ENCODE measurements around the gene PDPR. TPM values are rescaled to one million over a fixed set of nuclear protein-coding genes. Genes with fewer than 3 reads are reported as not detected.
A peak's percentile ranks its signal among the peaks of the same experiment; 100 is the strongest.
"Not testable (repeated sequence)": the region's sequence is repeated elsewhere in the genome, so short reads cannot be mapped to it uniquely, and the experiment has no call there.

PDPR gene
- polyA plus RNA-seq (2013) = 35.1 TPM

- H3K9me3 ChIP-seq (ENCODE audit: control extremely low read depth in 1 of 5, control insufficient read depth in 4 of 5, insufficient read depth in 2 of 5, low read depth in 1 of 5, low read length in 4 of 5); H3K27me3 ChIP-seq (replicated peaks in 2 of 5; ENCODE audit: control insufficient read depth in 4 of 5, insufficient read depth in 5 of 5, low read length in 4 of 5); CTCF ChIA-PET; H3K36me3 ChIP-seq (ENCODE audit: control insufficient read depth in 4 of 4, insufficient read depth in 4 of 4, low read length in 3 of 4); POLR2A ChIA-PET; H3K4me1 ChIP-seq (ENCODE audit: control extremely low read depth in 1 of 4, control insufficient read depth in 4 of 4, insufficient read depth in 4 of 4, low read length in 3 of 4): not testable (repeated sequence)
- Histone ChIP-seq H3K4me3 (ENCODE audit: control insufficient read depth in 1 of 7, extremely low read depth in 1 of 7, insufficient read depth in 4 of 7, low read depth in 2 of 7, low read length in 6 of 7) (peak within 1 kb of the TSS; percentile 60 to 86 (median 81)), H3K27ac (ENCODE audit: insufficient read depth in 1 of 2, low read depth in 1 of 2, low read length in 2 of 2, poor library complexity in 1 of 2, severe bottlenecking in 2 of 2) (peak within 1 kb of the TSS; percentile 40 to 80)
- peak; percentile 93 to 97 (median 97) for DNase-seq
- 0% methylated on average over 54 of the region's 88 CpGs for WGBS (ENCODE audit: insufficient coverage)
Observed at GRCh38 chr16:70113982-70114826, at the start of gene PDPR. TSS of gene PDPR (plus strand) at chr16:70114332. CDS start at chr16:70120493, 6,161 bp downstream.

GRCh38 chr16:70064841-70065370, 49.2 kb upstream of the PDPR start:
- H3K36me3 ChIP-seq (ENCODE audit: control insufficient read depth in 4 of 4, insufficient read depth in 4 of 4, low read length in 3 of 4); H3K4me1 ChIP-seq (ENCODE audit: control extremely low read depth in 1 of 4, control insufficient read depth in 4 of 4, insufficient read depth in 4 of 4, low read length in 3 of 4); CTCF ChIA-PET; POLR2A ChIA-PET; H3K27me3 ChIP-seq (replicated peaks in 2 of 5; ENCODE audit: control insufficient read depth in 4 of 5, insufficient read depth in 5 of 5, low read length in 4 of 5); H3K9me3 ChIP-seq (ENCODE audit: control extremely low read depth in 1 of 5, control insufficient read depth in 4 of 5, insufficient read depth in 2 of 5, low read depth in 1 of 5, low read length in 4 of 5): not testable (repeated sequence)
- peak overlapping the region; percentile 57 to 80 (median 69) for H3K4me3 ChIP-seq (ENCODE audit: control insufficient read depth in 1 of 7, extremely low read depth in 1 of 7, insufficient read depth in 4 of 7, low read depth in 2 of 7, low read length in 6 of 7)
- peak overlapping the region in 1 of 2 experiments; percentile 29 for H3K27ac ChIP-seq (ENCODE audit: insufficient read depth in 1 of 2, low read depth in 1 of 2, low read length in 2 of 2, poor library complexity in 1 of 2, severe bottlenecking in 2 of 2)
- WGBS (ENCODE audit: insufficient coverage) = 4% methylated on average over 4 of the region's 22 CpGs
- DNase-seq = peak; percentile 18 to 60 (median 49)

- H3K9me3 ChIP-seq (ENCODE audit: control extremely low read depth in 1 of 5, control insufficient read depth in 4 of 5, insufficient read depth in 2 of 5, low read depth in 1 of 5, low read length in 4 of 5); H3K27me3 ChIP-seq (replicated peaks in 2 of 5; ENCODE audit: control insufficient read depth in 4 of 5, insufficient read depth in 5 of 5, low read length in 4 of 5); CTCF ChIA-PET; POLR2A ChIA-PET; H3K36me3 ChIP-seq (ENCODE audit: control insufficient read depth in 4 of 4, insufficient read depth in 4 of 4, low read length in 3 of 4); DNase-seq; H3K4me1 ChIP-seq (ENCODE audit: control extremely low read depth in 1 of 4, control insufficient read depth in 4 of 4, insufficient read depth in 4 of 4, low read length in 3 of 4): not testable (repeated sequence)
- Histone ChIP-seq H3K4me3 (ENCODE audit: control insufficient read depth in 1 of 7, extremely low read depth in 1 of 7, insufficient read depth in 4 of 7, low read depth in 2 of 7, low read length in 6 of 7) (peak overlapping the region; percentile 57 to 80 (median 69)), H3K27ac (ENCODE audit: insufficient read depth in 1 of 2, low read depth in 1 of 2, low read length in 2 of 2, poor library complexity in 1 of 2, severe bottlenecking in 2 of 2) (peak overlapping the region in 1 of 2 experiments; percentile 29)
- WGBS (ENCODE audit: insufficient coverage) = 0% methylated on average over 13 of the region's 40 CpGs
Observed at GRCh38 chr16:70065376-70065745, 48.8 kb upstream of the PDPR start.

GRCh38 chr16:70065746-70066658, 48.1 kb upstream of the PDPR start:
- H3K4me1 ChIP-seq (ENCODE audit: control extremely low read depth in 1 of 4, control insufficient read depth in 4 of 4, insufficient read depth in 4 of 4, low read length in 3 of 4); H3K27me3 ChIP-seq (replicated peaks in 2 of 5; ENCODE audit: control insufficient read depth in 4 of 5, insufficient read depth in 5 of 5, low read length in 4 of 5); POLR2A ChIA-PET; H3K9me3 ChIP-seq (ENCODE audit: control extremely low read depth in 1 of 5, control insufficient read depth in 4 of 5, insufficient read depth in 2 of 5, low read depth in 1 of 5, low read length in 4 of 5); H3K36me3 ChIP-seq (ENCODE audit: control insufficient read depth in 4 of 4, insufficient read depth in 4 of 4, low read length in 3 of 4); CTCF ChIA-PET: not testable (repeated sequence)
- Histone ChIP-seq H3K4me3 (ENCODE audit: control insufficient read depth in 1 of 7, extremely low read depth in 1 of 7, insufficient read depth in 4 of 7, low read depth in 2 of 7, low read length in 6 of 7) (peak overlapping the region; percentile 57 to 80 (median 69)), H3K27ac (ENCODE audit: insufficient read depth in 1 of 2, low read depth in 1 of 2, low read length in 2 of 2, poor library complexity in 1 of 2, severe bottlenecking in 2 of 2) (peak overlapping the region in 1 of 2 experiments; percentile 73)
- 0% methylated on average over 9 of the region's 62 CpGs for WGBS (ENCODE audit: insufficient coverage)
- peak; percentile 82 to 92 (median 92) for DNase-seq

GRCh38 chr16:70066751-70067150, 47.4 kb upstream of the PDPR start:
- H3K4me1 ChIP-seq (ENCODE audit: control extremely low read depth in 1 of 4, control insufficient read depth in 4 of 4, insufficient read depth in 4 of 4, low read length in 3 of 4); DNase-seq; H3K27ac ChIP-seq (ENCODE audit: insufficient read depth in 1 of 2, low read depth in 1 of 2, low read length in 2 of 2, poor library complexity in 1 of 2, severe bottlenecking in 2 of 2); H3K27me3 ChIP-seq (replicated peaks in 2 of 5; ENCODE audit: control insufficient read depth in 4 of 5, insufficient read depth in 5 of 5, low read length in 4 of 5); CTCF ChIA-PET; POLR2A ChIA-PET; H3K9me3 ChIP-seq (ENCODE audit: control extremely low read depth in 1 of 5, control insufficient read depth in 4 of 5, insufficient read depth in 2 of 5, low read depth in 1 of 5, low read length in 4 of 5); H3K36me3 ChIP-seq (ENCODE audit: control insufficient read depth in 4 of 4, insufficient read depth in 4 of 4, low read length in 3 of 4): not testable (repeated sequence)
- no CpG with 5 or more reads among the region's 14 CpGs for WGBS (ENCODE audit: insufficient coverage)
- peak overlapping the region in 4 of 7 experiments; percentile 44 to 80 (median 66) for H3K4me3 ChIP-seq (ENCODE audit: control insufficient read depth in 1 of 7, extremely low read depth in 1 of 7, insufficient read depth in 4 of 7, low read depth in 2 of 7, low read length in 6 of 7)

- H3K9me3 ChIP-seq (ENCODE audit: control extremely low read depth in 1 of 5, control insufficient read depth in 4 of 5, insufficient read depth in 2 of 5, low read depth in 1 of 5, low read length in 4 of 5); H3K36me3 ChIP-seq (ENCODE audit: control insufficient read depth in 4 of 4, insufficient read depth in 4 of 4, low read length in 3 of 4); CTCF ChIA-PET; H3K4me1 ChIP-seq (ENCODE audit: control extremely low read depth in 1 of 4, control insufficient read depth in 4 of 4, insufficient read depth in 4 of 4, low read length in 3 of 4); H3K27me3 ChIP-seq (replicated peaks in 2 of 5; ENCODE audit: control insufficient read depth in 4 of 5, insufficient read depth in 5 of 5, low read length in 4 of 5); POLR2A ChIA-PET; H3K27ac ChIP-seq (ENCODE audit: insufficient read depth in 1 of 2, low read depth in 1 of 2, low read length in 2 of 2, poor library complexity in 1 of 2, severe bottlenecking in 2 of 2); H3K4me3 ChIP-seq (ENCODE audit: control insufficient read depth in 1 of 7, extremely low read depth in 1 of 7, insufficient read depth in 4 of 7, low read depth in 2 of 7, low read length in 6 of 7): not testable (repeated sequence)
- WGBS (ENCODE audit: insufficient coverage) = 60% methylated on average over 1 of the region's 9 CpGs
- DNase-seq = peak in 1 of 3 donors; percentile 26
Observed at GRCh38 chr16:70079081-70079480, 35.1 kb upstream of the PDPR start.

- H3K36me3 ChIP-seq (ENCODE audit: control insufficient read depth in 4 of 4, insufficient read depth in 4 of 4, low read length in 3 of 4); H3K4me1 ChIP-seq (ENCODE audit: control extremely low read depth in 1 of 4, control insufficient read depth in 4 of 4, insufficient read depth in 4 of 4, low read length in 3 of 4); H3K27me3 ChIP-seq (replicated peaks in 2 of 5; ENCODE audit: control insufficient read depth in 4 of 5, insufficient read depth in 5 of 5, low read length in 4 of 5); H3K27ac ChIP-seq (ENCODE audit: insufficient read depth in 1 of 2, low read depth in 1 of 2, low read length in 2 of 2, poor library complexity in 1 of 2, severe bottlenecking in 2 of 2); H3K9me3 ChIP-seq (ENCODE audit: control extremely low read depth in 1 of 5, control insufficient read depth in 4 of 5, insufficient read depth in 2 of 5, low read depth in 1 of 5, low read length in 4 of 5); POLR2A ChIA-PET; H3K4me3 ChIP-seq (ENCODE audit: control insufficient read depth in 1 of 7, extremely low read depth in 1 of 7, insufficient read depth in 4 of 7, low read depth in 2 of 7, low read length in 6 of 7): not testable (repeated sequence)
- WGBS (ENCODE audit: insufficient coverage) = no CpG with 5 or more reads among the region's 7 CpGs
- CTCF ChIA-PET = interaction anchor here (0.6 kb wide), 1 partner anchor 298 kb away, joined by 4 read pairs; no protein-coding TSS in a partner anchor
- peak in 1 of 3 donors; percentile 36 for DNase-seq
Observed at GRCh38 chr16:70081219-70081618, 32.9 kb upstream of the PDPR start.
